SK-N-SH (cell line): ENCODE measurements around the gene KRT73. TPM values are rescaled to one million over a fixed set of nuclear protein-coding genes. Genes with fewer than 3 reads are reported as not detected.

Experiments used
- CTCF ChIA-PET: fragments of 300-600, 350-600 bp; formaldehyde crosslinking; extraction: SDS; loops from one replicate; lab custom pipeline; 2021; lab: Yijun Ruan, JAX
- POLR2A ChIA-PET: fragments of 350-600 bp; sonication (Branson Sonifier 250); formaldehyde crosslinking; extraction: SDS; loops from one replicate; lab custom pipeline; 2020; ENCODE audit warnings: antibody characterized with exemption, inconsistent platforms; lab: Yijun Ruan, JAX
- DNase-seq: peaks from one replicate; pipeline ENCODE4 v3.0.0; 2012
- H2AFZ ChIP-seq: fragments of 200-600 bp; sonication (generic); 2 replicates; pipeline ENCODE4 v1.8.1; 2016; ENCODE audit warnings: antibody characterized with exemption, mild to moderate bottlenecking, low read depth
- H3F3A ChIP-seq: fragments of 200-600 bp; sonication (generic); replicated peaks from 2 replicates; pipeline ENCODE3; 2016; ENCODE audit warnings: antibody characterized with exemption, mild to moderate bottlenecking; ENCODE audit not compliant: insufficient read depth
- H3K27ac ChIP-seq, 2 experiments: fragments of 200-500 bp in 1 of 2; fragments of 200-600 bp in 1 of 2; sonication (Bioruptor generic) in 1 of 2; sonication (generic), shearing (Covaris generic) in 1 of 2; 2 replicates each; pipeline versions ENCODE4 v1.5.1 to v1.6.1; 2014 to 2016; ENCODE audit warnings: low read depth in 2 of 2, inconsistent platforms in 1 of 2, low read length in 1 of 2, mild to moderate bottlenecking in 1 of 2, mixed read lengths in 1 of 2
- H3K27me3 ChIP-seq: fragments of 200-600 bp; sonication (generic), shearing (Covaris generic); 2 replicates; pipeline ENCODE4 v1.6.1; 2016; ENCODE audit warnings: mixed run types; ENCODE audit not compliant: insufficient read depth
- H3K36me3 ChIP-seq, 2 experiments: fragments of 200-500 bp in 1 of 2; fragments of 200-600 bp in 1 of 2; sonication (Bioruptor generic) in 1 of 2; sonication (generic) in 1 of 2; replicated peaks in 1 of 2; 2 replicates each; pipeline versions ENCODE3 to v1.5.1; 2014 to 2016; ENCODE audit warnings: low read length in 1 of 2, mild to moderate bottlenecking in 1 of 2; ENCODE audit not compliant: insufficient read depth in 2 of 2, control insufficient read depth in 1 of 2
- H3K4me1 ChIP-seq, 2 experiments: fragments of 200-500 bp in 1 of 2; fragments of 200-600 bp in 1 of 2; sonication (Bioruptor generic) in 1 of 2; sonication (generic), shearing (Covaris generic) in 1 of 2; 2 replicates each; pipeline versions ENCODE4 v1.5.1 to v1.6.1; 2014 to 2016; ENCODE audit warnings: low read depth in 1 of 2, low read length in 1 of 2, mixed run types in 1 of 2; ENCODE audit not compliant: insufficient read depth in 2 of 2, control insufficient read depth in 1 of 2
- H3K4me2 ChIP-seq: fragments of 200-600 bp; sonication (generic), shearing (Covaris generic); 2 replicates; pipeline ENCODE4 v1.6.1; 2017; ENCODE audit warnings: mixed run types
- H3K4me3 ChIP-seq, 2 experiments: fragments of 200-500 bp in 1 of 2; fragments of 200-600 bp in 1 of 2; sonication (Bioruptor generic) in 1 of 2; sonication (generic), shearing (Covaris generic) in 1 of 2; 2 replicates each; pipeline versions ENCODE4 v1.5.1 to v1.8.1; 2014 to 2016; ENCODE audit warnings: low read depth in 2 of 2, inconsistent platforms in 1 of 2, low read length in 1 of 2, mild to moderate bottlenecking in 1 of 2, mixed read lengths in 1 of 2, moderate library complexity in 1 of 2
- H3K79me2 ChIP-seq: fragments of 200-600 bp; sonication (generic); 2 replicates; pipeline ENCODE4 v1.8.1; 2017; ENCODE audit warnings: mild to moderate bottlenecking; ENCODE audit not compliant: insufficient read depth
- H3K9ac ChIP-seq: fragments of 200-600 bp; sonication (generic); 2 replicates; pipeline ENCODE4 v1.6.1; 2017; ENCODE audit warnings: mixed run types
- H3K9me2 ChIP-seq: fragments of 200-600 bp; sonication (generic); 2 replicates; pipeline ENCODE4 v1.6.1; 2017; ENCODE audit warnings: mixed run types
- H3K9me3 ChIP-seq: fragments of 200-600 bp; sonication (generic); 2 replicates; pipeline ENCODE4 v1.6.1; 2017; ENCODE audit warnings: mixed run types, mild to moderate bottlenecking, moderate library complexity
- H4K20me1 ChIP-seq: fragments of 200-600 bp; sonication (generic); 2 replicates; pipeline ENCODE4 v1.6.1; 2017; ENCODE audit warnings: mild to moderate bottlenecking, mixed run types; ENCODE audit not compliant: insufficient read depth
- CHD2 ChIP-seq: fragments of 150-350 bp; IDR thresholded peaks from 2 replicates; pipeline ENCODE4 v1.6.1; 2018; ENCODE audit warnings: low read length; ENCODE audit not compliant: partially characterized antibody
- FOXJ3 ChIP-seq: sonication (generic); formaldehyde crosslinking; IDR thresholded peaks from 2 replicates; pipeline ENCODE4 v1.5.1; 2020; ENCODE audit warnings: mild to moderate bottlenecking, missing genetic modification reagents
- FOXM1 ChIP-seq: IDR thresholded peaks from 2 replicates; pipeline ENCODE4 v1.4.0; 2012; ENCODE audit warnings: low read depth, mild to moderate bottlenecking
- NRF1 ChIP-seq: IDR thresholded peaks from 2 replicates; pipeline ENCODE4 v1.6.1; 2012; ENCODE audit warnings: low read depth, mild to moderate bottlenecking, low read length
- POLR2AphosphoS5 ChIP-seq: IDR thresholded peaks from 2 replicates; pipeline ENCODE4 v1.6.1; 2012; ENCODE audit warnings: low read depth, low read length
- SMC3 ChIP-seq: IDR thresholded peaks from 2 replicates; pipeline ENCODE4 v1.6.1; 2012; ENCODE audit warnings: low read depth, low read length, improper control_type of control experiment
- TAF1 ChIP-seq: IDR thresholded peaks from 2 replicates; pipeline ENCODE4 v1.6.1; 2012; ENCODE audit warnings: low read depth, mild to moderate bottlenecking, low read length, moderate library complexity, borderline replicate concordance
- WGBS: methylation state at CpG from one replicate; pipeline ENCODE4 v1.1.6; 2017; ENCODE audit warnings: low lambda C conversion rate; 5-methylcytosine and 5-hydroxymethylcytosine counted together
- polyA plus RNA-seq, 3 experiments: library from polyadenylated mRNA; depleted of rRNA; stranded (reverse); fragments of >200 nt; gene quantifications; 2 replicates each; pipeline ENCODE4 v1.2.3, GENCODE V29; 2012
- TF ChIP-seq, protein P1 (sequence below): IDR thresholded peaks from 2 replicates; pipeline ENCODE4; 2012
- TF ChIP-seq, protein P2 (sequence below): IDR thresholded peaks from 2 replicates; pipeline ENCODE4 v1.4.0; 2012; ENCODE audit warnings: low read depth, borderline replicate concordance
- TF ChIP-seq, protein P3 (sequence below): IDR thresholded peaks from 2 replicates; pipeline ENCODE4 v1.4.0; 2012; ENCODE audit warnings: low read depth
- TF ChIP-seq, protein P4 (sequence below): fragments of 150-350 bp; IDR thresholded peaks from 2 replicates; pipeline ENCODE4 v1.6.1; 2017; ENCODE audit warnings: antibody characterized with exemption, low read length, low read depth, borderline replicate concordance

The KRT73 gene
- polyA plus RNA-seq, 1 of the 3 experiments (the other 2 are of a cell fraction), result not detected

DNA sequence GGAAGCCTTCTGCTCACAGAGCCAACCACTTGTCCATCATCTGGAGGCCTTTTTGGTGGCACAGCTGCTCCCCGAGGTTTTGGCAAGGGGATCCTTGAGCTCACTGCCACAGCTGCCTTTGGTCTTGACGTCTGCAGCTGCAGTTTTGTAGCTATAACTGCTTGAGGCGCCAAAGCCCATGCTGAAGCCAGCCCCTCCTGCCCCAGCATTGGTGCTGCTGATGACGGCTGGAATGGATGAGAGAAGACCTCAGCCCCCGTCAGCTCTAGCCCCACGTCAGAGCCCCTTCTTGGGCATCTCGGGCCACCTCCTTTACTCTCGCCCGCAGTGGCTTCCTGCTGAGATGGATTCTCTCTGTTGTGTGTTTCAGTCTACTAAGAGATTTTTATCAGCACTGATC is 32.4 kb downstream of the KRT73 start:
- Histone ChIP-seq H3K9ac (no peak overlapping the region), H3K4me1 (no peaks in the 10 kb centered on the region), H4K20me1 (no peaks in the 10 kb centered on the region), H3K27ac (no peak overlapping the region), H2AFZ (no peak overlapping the region), H3K79me2 (no peaks in the 10 kb centered on the region), H3K27me3 (peaks cover 46% of the 10 kb centered on the region), H3K9me2 (no peaks in the 10 kb centered on the region), H3K36me3 (no peaks in the 10 kb centered on the region), H3K4me2 (no peak overlapping the region), H3F3A (no peaks in the 10 kb centered on the region), H3K9me3 (no peaks in the 10 kb centered on the region), H3K4me3 (no peak overlapping the region)
- no peak for DNase-seq
- TF ChIP-seq NRF1 (no peak), CHD2 (no peak), SMC3 (no peak), POLR2AphosphoS5 (no peak), FOXJ3 (CRISPR knock-in tag) (no peak), FOXM1 (no peak), TAF1 (no peak)
- TF ChIP-seq, protein P1, sequence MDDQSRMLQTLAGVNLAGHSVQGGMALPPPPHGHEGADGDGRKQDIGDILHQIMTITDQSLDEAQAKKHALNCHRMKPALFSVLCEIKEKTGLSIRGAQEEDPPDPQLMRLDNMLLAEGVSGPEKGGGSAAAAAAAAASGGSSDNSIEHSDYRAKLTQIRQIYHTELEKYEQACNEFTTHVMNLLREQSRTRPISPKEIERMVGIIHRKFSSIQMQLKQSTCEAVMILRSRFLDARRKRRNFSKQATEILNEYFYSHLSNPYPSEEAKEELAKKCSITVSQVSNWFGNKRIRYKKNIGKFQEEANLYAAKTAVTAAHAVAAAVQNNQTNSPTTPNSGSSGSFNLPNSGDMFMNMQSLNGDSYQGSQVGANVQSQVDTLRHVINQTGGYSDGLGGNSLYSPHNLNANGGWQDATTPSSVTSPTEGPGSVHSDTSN, result no peak
- TF ChIP-seq, protein P2, sequence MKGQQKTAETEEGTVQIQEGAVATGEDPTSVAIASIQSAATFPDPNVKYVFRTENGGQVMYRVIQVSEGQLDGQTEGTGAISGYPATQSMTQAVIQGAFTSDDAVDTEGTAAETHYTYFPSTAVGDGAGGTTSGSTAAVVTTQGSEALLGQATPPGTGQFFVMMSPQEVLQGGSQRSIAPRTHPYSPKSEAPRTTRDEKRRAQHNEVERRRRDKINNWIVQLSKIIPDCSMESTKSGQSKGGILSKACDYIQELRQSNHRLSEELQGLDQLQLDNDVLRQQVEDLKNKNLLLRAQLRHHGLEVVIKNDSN, result no peak
- TF ChIP-seq, protein P3, sequence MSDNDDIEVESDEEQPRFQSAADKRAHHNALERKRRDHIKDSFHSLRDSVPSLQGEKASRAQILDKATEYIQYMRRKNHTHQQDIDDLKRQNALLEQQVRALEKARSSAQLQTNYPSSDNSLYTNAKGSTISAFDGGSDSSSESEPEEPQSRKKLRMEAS, result no peak
- TF ChIP-seq, protein P4, sequence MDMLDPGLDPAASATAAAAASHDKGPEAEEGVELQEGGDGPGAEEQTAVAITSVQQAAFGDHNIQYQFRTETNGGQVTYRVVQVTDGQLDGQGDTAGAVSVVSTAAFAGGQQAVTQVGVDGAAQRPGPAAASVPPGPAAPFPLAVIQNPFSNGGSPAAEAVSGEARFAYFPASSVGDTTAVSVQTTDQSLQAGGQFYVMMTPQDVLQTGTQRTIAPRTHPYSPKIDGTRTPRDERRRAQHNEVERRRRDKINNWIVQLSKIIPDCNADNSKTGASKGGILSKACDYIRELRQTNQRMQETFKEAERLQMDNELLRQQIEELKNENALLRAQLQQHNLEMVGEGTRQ, result no peak
- 18% methylated on average over 5 of the region's 9 CpGs for WGBS
- CTCF ChIA-PET, result interaction anchor here (0.6 to 3.4 kb wide), 5 partner anchors 152 to 395 kb away, joined by 3 to 11 read pairs (median 5); no protein-coding TSS in a partner anchor
- POLR2A ChIA-PET, result no interaction called here

DNA sequence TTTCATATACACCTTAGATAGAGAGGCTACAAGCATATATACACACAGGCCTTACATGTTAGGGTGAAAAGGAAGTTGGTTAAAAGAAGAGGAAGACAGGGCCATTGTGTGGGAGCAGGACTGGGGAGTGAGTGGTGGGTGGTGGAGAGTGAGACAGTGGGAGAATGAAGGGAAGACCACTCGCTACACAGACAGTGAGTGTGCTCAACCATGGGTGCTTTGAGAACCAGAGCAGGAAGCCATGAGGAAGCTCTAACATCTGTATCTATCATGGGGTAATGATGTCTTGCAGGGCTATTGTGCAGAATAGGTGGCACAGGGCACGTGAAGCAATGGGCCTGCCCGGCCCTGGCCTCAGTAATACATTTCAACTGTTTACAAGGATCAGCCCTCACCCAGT is 33.3 kb downstream of the KRT73 start:
- H3K27me3 ChIP-seq, result peaks cover 46% of the 10 kb centered on the region
- H3K9ac ChIP-seq, result no peak overlapping the region
- H3K79me2 ChIP-seq, result no peaks in the 10 kb centered on the region
- no peaks in the 10 kb centered on the region for H3K4me1 ChIP-seq
- no peak overlapping the region for H3K4me2 ChIP-seq
- TF ChIP-seq FOXJ3 (CRISPR knock-in tag), result no peak
- ChIA-PET POLR2A (no interaction called here), CTCF (interaction anchor here (3.4 to 7.6 kb wide), 2 partner anchors 294 to 396 kb away, joined by 11 to 76 read pairs; no protein-coding TSS in a partner anchor)
- H2AFZ ChIP-seq, result no peak overlapping the region
- no peak overlapping the region for H3K27ac ChIP-seq
- H3K36me3 ChIP-seq, result no peaks in the 10 kb centered on the region
- H4K20me1 ChIP-seq, result no peaks in the 10 kb centered on the region
- 22% methylated on average over 3 of the region's 3 CpGs for WGBS
- no peak overlapping the region for H3K4me3 ChIP-seq
- no peaks in the 10 kb centered on the region for H3K9me2 ChIP-seq
- no peaks in the 10 kb centered on the region for H3K9me3 ChIP-seq
- no peak for DNase-seq
- H3F3A ChIP-seq, result no peaks in the 10 kb centered on the region
